ENCODE measurements around the gene CEACAM19.

DNA sequence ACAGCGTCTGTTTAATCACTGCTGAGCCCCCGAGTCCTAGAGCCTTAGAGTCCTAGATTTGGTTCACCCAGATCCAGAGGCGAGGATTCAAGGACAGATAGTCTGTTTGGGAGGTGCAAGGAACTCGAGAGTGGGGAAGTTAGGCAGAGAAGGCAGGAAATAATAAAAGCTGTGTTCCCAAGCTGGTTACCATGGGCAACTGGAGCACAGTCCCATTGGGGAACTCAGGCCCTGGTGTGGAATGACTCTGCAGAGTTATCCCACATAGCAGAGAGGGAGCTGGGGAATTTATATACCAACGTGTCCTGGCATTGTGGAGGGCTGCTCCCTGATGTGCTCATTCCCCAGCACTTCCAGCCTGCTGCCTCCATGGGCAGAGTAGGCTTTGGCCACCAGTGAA is 48.2 kb upstream of the CEACAM19 start:
- TF ChIP-seq, protein P1, sequence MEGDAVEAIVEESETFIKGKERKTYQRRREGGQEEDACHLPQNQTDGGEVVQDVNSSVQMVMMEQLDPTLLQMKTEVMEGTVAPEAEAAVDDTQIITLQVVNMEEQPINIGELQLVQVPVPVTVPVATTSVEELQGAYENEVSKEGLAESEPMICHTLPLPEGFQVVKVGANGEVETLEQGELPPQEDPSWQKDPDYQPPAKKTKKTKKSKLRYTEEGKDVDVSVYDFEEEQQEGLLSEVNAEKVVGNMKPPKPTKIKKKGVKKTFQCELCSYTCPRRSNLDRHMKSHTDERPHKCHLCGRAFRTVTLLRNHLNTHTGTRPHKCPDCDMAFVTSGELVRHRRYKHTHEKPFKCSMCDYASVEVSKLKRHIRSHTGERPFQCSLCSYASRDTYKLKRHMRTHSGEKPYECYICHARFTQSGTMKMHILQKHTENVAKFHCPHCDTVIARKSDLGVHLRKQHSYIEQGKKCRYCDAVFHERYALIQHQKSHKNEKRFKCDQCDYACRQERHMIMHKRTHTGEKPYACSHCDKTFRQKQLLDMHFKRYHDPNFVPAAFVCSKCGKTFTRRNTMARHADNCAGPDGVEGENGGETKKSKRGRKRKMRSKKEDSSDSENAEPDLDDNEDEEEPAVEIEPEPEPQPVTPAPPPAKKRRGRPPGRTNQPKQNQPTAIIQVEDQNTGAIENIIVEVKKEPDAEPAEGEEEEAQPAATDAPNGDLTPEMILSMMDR (IDR thresholded peaks at IDR 0.05): no peak
- TF ChIP-seq POLR2A (IDR thresholded peaks at IDR 0.05): no peak

All from uterus (tissue), 2 donors.